Body of pancreas (tissue), 4 donors: ENCODE measurements around the gene FAM162A. TPM values are rescaled to one million over a fixed set of nuclear protein-coding genes. Genes with fewer than 3 reads are reported as not detected.
"Not testable (repeated sequence)": the region's sequence is repeated elsewhere in the genome, so short reads cannot be mapped to it uniquely, and the experiment has no call there.

Experiments used
- ATAC-seq: fragments of 150-250 bp; one replicate; pipeline ENCODE4 v1.9.1; 2016
- DNase-seq, 4 donors: peaks; one replicate each; pipeline ENCODE4 v3.0.0-alpha.2; 2019
- H3K27ac ChIP-seq, 4 donors: fragments of 200-600 bp; sonication (generic); 1 replicate in 3 of 4; 2 replicates in 1 of 4; pipeline versions ENCODE4 v1.5.1 to v1.6.1; 2016 to 2019; ENCODE audit warnings: mild to moderate bottlenecking in 1 of 4, mixed read lengths in 1 of 4, moderate library complexity in 1 of 4
- H3K27me3 ChIP-seq, 2 donors: fragments of 200-600 bp; sonication (generic); one replicate each; pipeline ENCODE4 v1.6.0; 2016; ENCODE audit warnings: mild to moderate bottlenecking in 1 of 2
- H3K36me3 ChIP-seq, 2 donors: fragments of 200-600 bp; sonication (generic); replicated peaks in 1 of 2; 2 replicates each; pipeline ENCODE4 v1.5.1; 2016; ENCODE audit warnings: low read depth in 2 of 2; ENCODE audit not compliant: insufficient read depth in 1 of 2
- H3K4me1 ChIP-seq: fragments of 200-600 bp; sonication (generic); one replicate; pipeline ENCODE4 v1.6.0; 2016
- H3K4me3 ChIP-seq, 2 donors: fragments of 200-600 bp; sonication (generic); 1 replicate in 1 of 2; 2 replicates in 1 of 2; pipeline ENCODE4 v1.5.1; 2016 to 2019
- H3K9me3 ChIP-seq, 3 donors: fragments of 200-600 bp; sonication (generic); 1 replicate in 2 of 3; 2 replicates in 1 of 3; pipeline ENCODE4 v1.5.1; 2016
- CTCF ChIP-seq, 7 experiments: fragments of 450-650 bp in 4 of 7; fragments of 200-600 bp in 3 of 7; sonication (generic) in 3 of 7; IDR thresholded peaks; one replicate each; pipeline ENCODE4 v1.5.1; 2016 to 2019; ENCODE audit warnings: antibody characterized with exemption in 7 of 7
- POLR2A ChIP-seq, 3 donors: fragments of 450-650 bp; IDR thresholded peaks; one replicate each; pipeline ENCODE4 v1.6.1; 2016; ENCODE audit warnings: antibody characterized with exemption in 3 of 3, mild to moderate bottlenecking in 2 of 3
- WGBS, 2 donors: methylation state at CpG; one replicate each; pipeline ENCODE4 v1.1.5; 2017; 5-methylcytosine and 5-hydroxymethylcytosine counted together
- intact Hi-C: fragments of 100-400 bp; cut with DNase I; formaldehyde crosslinking; loops from one replicate; pipeline ENCODE4 v1.15.1; 2023
- total RNA-seq, 2 donors: library from RNA; depleted of rRNA; stranded (reverse); fragments of >200 nt; gene quantifications; one replicate each; pipeline ENCODE4 v1.1.0, GENCODE V29; 2016

FAM162A gene
- total RNA-seq, 2 donors from 2014 or later, result 8.6 to 24.1 TPM

- TF ChIP-seq POLR2A (IDR thresholded peaks at IDR 0.05) (no peak), CTCF (IDR thresholded peaks at IDR 0.05) (no peak)
- no peaks in the 10 kb centered on the region for H3K9me3 ChIP-seq
- no peak overlapping the region for H3K27ac ChIP-seq
- no peak for ATAC-seq
- 68 to 71% methylated on average over 9 to 10 of the region's 10 CpGs for WGBS, 2 donors
- no peaks in the 10 kb centered on the region for H3K27me3 ChIP-seq
- H3K4me3 ChIP-seq, result no peak overlapping the region
- peaks cover 0 to 9% of the 10 kb centered on the region in 2 donors for H3K36me3 ChIP-seq
- intact Hi-C loops, result no loop called here
- no peaks in the 10 kb centered on the region for H3K4me1 ChIP-seq
- no peak for DNase-seq
Measured at GRCh38 chr3:122443090-122443489, 59.1 kb downstream of the FAM162A start.

DNA sequence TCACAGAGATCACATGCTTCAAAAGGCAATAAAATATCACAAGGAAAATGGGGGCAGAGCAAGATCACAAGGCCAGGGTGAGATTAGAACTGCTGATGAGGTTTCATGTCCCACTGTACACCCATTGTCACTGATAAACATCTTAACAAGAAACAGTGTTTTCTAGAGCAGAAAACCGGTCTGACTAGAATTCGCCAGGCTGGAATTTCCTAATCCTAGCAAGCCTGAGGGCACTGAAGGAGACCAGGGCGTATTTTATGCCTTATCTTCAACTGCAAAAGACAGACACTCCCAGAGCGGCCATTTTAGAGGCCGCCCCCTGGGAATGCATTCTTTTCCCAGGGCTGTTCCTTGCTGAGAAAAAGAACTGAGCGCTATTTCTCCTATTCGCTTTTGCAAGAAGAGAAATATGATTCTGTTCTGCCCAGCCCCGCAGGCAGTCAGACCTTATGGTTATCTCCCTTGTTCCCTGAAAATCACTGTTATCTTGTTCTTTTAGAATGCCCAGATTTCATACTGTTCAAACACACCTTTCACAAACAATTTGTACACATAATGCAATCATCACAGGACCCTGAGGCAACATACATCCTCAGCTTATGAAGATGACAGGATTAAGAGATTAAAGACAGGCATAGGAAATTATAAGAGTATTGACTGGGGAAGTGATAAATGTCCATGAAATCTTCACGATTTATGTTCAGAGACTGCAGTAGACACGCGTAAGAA is 59.9 kb downstream of the FAM162A start:
- H3K9me3 ChIP-seq, H3K4me3 ChIP-seq, ATAC-seq, H3K4me1 ChIP-seq, H3K27ac ChIP-seq, DNase-seq, intact Hi-C loops, H3K36me3 ChIP-seq, H3K27me3 ChIP-seq: not testable (repeated sequence)
- 92% methylated on average over 11 of the region's 11 CpGs for WGBS, 2 donors

- H3K9me3 ChIP-seq, H3K4me1 ChIP-seq, H3K27ac ChIP-seq, intact Hi-C loops, DNase-seq, H3K4me3 ChIP-seq, ATAC-seq, H3K27me3 ChIP-seq: not testable (repeated sequence)
- 92 to 97% methylated on average over 5 of the region's 5 CpGs for WGBS, 2 donors
- peaks cover 0 to 11% of the 10 kb centered on the region in 2 donors for H3K36me3 ChIP-seq
Measured at GRCh38 chr3:122444491-122444887, 60.5 kb downstream of the FAM162A start.

DNA sequence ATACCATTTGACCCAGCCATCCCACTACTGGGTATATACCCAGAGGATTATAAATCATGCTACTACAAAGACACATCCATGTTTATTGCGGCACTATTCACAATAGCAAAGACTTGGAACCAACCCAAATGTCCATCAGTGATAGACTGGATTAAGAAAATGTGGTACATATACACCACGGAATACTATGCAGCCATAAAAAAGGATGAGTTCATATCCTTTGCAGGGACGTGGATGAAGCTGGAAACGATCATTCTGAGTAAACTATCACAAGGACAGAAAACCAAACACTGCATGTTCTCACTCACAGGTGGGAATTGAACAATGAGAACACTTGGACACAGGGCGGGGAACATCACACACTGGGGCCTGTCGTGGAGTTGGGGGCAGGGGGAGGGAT is 64.2 kb downstream of the FAM162A start:
- peaks cover 0 to 10% of the 10 kb centered on the region in 2 donors for H3K36me3 ChIP-seq
- H3K9me3 ChIP-seq, intact Hi-C loops, H3K27ac ChIP-seq, ATAC-seq, H3K27me3 ChIP-seq, H3K4me1 ChIP-seq, DNase-seq, H3K4me3 ChIP-seq: not testable (repeated sequence)
- 92 to 98% methylated on average over 6 of the region's 6 CpGs for WGBS, 2 donors

- Histone ChIP-seq H3K4me3 (no peak overlapping the region), H3K36me3 (peaks cover 0 to 11% of the 10 kb centered on the region in 2 donors), H3K27me3 (no peaks in the 10 kb centered on the region), H3K9me3 (no peaks in the 10 kb centered on the region), H3K27ac (no peak overlapping the region), H3K4me1 (peaks cover 5% of the 10 kb centered on the region)
- intact Hi-C loops, result no loop called here
- DNase-seq, result no peak
- TF ChIP-seq CTCF (IDR thresholded peaks at IDR 0.05) (no peak), POLR2A (IDR thresholded peaks at IDR 0.05) (no peak)
- ATAC-seq, result no peak
- 74 to 81% methylated on average over 3 of the region's 3 CpGs for WGBS, 2 donors
Measured at GRCh38 chr3:122451371-122451770, 67.4 kb downstream of the FAM162A start.

DNA sequence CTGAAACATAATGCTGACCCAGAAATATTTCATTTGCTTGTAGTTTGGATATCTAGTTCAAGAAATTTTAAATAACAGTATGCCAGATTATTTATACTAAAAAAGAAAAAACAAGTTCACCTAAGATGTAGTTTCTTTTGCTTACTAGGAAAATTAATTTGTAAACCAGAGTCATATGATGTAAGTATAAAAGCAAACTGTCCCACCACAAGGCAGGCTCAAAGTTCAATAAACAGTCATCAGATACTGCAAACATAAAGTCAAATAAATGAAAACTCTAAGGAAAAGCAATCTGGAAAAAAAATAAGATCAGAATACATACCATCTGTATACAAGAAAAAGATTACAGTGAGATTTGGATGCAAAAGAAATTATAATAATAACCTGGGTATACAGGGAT is 72.1 kb downstream of the FAM162A start:
- H3K9me3 ChIP-seq, result no peaks in the 10 kb centered on the region
- no peak for ATAC-seq
- peaks cover 15% of the 10 kb centered on the region for H3K4me1 ChIP-seq
- DNase-seq, result no peak
- TF ChIP-seq CTCF (IDR thresholded peaks at IDR 0.05) (no peak), POLR2A (IDR thresholded peaks at IDR 0.05) (no peak)
- H3K27ac ChIP-seq, result no peak overlapping the region
- intact Hi-C loops, result no loop called here
- peaks cover 0 to 16% of the 10 kb centered on the region in 2 donors for H3K36me3 ChIP-seq
- no peak overlapping the region for H3K4me3 ChIP-seq
- no peaks in the 10 kb centered on the region for H3K27me3 ChIP-seq
